ENCODE data around the gene SMCHD1.

DNA sequence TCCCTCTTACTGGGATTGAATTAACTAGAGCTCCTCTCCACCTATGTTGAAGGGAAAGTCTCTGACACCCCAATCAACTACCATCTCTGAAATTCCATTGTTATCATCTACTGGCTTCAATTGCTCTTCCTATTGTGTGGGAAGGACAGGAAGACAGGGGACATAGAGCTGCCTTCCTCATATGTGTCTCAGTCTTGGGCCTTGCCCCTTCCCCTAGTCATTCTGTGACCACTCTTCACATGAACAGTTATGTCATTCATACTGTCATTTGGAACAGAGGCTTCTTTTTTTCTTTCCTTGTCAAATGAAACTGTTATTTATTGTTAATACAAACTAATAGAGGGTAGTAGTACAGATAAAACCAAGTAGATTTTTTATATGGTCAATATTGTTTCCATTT lies 121.7 kb downstream of the SMCHD1 start:
- TF ChIP-seq POLR2A (IDR thresholded peaks at IDR 0.05) = no peak
- TF ChIP-seq, protein P1, sequence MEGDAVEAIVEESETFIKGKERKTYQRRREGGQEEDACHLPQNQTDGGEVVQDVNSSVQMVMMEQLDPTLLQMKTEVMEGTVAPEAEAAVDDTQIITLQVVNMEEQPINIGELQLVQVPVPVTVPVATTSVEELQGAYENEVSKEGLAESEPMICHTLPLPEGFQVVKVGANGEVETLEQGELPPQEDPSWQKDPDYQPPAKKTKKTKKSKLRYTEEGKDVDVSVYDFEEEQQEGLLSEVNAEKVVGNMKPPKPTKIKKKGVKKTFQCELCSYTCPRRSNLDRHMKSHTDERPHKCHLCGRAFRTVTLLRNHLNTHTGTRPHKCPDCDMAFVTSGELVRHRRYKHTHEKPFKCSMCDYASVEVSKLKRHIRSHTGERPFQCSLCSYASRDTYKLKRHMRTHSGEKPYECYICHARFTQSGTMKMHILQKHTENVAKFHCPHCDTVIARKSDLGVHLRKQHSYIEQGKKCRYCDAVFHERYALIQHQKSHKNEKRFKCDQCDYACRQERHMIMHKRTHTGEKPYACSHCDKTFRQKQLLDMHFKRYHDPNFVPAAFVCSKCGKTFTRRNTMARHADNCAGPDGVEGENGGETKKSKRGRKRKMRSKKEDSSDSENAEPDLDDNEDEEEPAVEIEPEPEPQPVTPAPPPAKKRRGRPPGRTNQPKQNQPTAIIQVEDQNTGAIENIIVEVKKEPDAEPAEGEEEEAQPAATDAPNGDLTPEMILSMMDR (IDR thresholded peaks at IDR 0.05) = no peak

All from uterus (tissue), 2 donors.